Measurements from ENCODE around the gene STARD13.

The STARD13 gene

DNA sequence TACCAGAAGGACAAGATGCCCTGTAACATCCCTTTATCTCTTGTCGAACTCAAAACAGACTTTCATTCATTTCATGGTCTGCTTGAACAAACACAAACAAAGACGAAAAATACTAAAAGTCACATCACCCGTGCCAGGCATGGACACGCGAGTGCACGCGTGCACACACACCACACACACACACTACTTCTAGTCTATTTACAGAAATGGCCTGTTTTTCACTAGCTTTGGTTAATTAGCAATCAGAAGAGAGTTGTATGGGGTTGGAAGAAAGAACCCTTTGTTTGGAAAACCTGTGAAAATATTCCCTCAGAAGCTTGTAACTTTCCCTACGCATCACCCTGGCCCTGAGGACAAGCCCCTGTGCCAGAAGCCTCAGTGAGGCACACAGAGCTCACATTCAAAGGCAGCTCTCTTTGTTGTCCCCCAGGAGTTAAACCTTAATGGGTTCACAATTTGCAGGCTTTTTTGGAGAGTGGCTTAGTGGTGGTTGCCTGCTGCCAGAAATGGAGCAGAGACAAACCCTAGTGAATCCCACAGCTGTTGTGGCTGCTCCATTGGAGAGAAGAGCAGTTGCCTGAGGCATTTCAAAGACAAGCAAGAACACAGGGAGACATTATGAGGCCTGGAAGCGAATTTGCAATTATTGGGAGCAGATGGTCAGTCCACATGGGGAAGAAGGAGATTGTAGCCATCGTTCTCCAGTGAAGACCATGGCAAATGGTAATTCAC lies 55.9 kb downstream of the STARD13 start:
- Mint-ChIP-seq H3K27ac (peak overlapping the region; percentile 28 to 79 (median 78)), H3K9me3 (no peaks in the 10 kb centered on the region), H3K27me3 (ENCODE audit: low read depth) (no peaks in the 10 kb centered on the region), H3K36me3 (ENCODE audit: low read depth) (peaks cover 19% of the 10 kb centered on the region), H3K4me1 (peaks cover 68% of the 10 kb centered on the region), H3K4me3 (peak overlapping the region in 2 of 3 experiments; percentile 3 to 17)
- TF ChIP-seq CTCF (IDR thresholded peaks at IDR 0.05; ENCODE audit: unreplicated experiment in 3 of 3) = no peak

DNA sequence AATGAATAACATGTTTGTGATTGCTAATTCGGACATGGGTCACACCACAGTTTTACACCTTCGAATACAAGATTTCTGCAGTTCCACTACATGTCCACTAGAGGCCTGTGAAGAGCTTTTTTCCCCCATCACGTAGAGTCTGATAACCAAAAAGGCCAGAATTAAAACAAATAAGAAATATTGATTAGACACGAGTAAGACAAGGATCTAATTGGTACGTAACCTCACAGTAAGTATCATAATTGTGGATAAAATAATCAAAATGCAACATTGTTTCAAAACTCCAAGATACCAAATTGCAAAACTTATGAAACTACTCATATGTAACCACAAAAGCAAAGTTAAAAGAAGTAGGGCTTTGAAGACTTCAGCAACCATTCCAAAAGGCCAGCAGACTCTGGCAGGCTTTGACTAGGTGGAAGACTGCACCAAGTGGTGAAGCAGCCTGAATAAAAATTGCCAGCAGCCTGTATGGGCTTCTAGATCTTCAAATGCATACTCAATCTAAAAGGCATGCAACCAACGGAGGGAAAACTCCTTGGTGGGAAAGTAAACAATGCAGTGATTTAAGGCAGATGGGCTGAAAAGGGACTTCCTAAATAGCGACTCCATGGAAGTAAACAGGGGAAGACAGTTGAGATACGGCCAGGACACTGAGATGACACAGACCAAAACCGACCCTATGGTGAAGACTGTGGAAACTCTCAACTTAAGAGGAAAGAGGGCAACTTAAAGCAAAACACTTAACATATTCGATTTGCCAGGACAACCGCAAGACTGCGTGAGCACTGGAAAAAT lies 56.7 kb downstream of the STARD13 start:
- peaks cover 14% of the 10 kb centered on the region for H3K36me3 Mint-ChIP-seq (ENCODE audit: low read depth)
- peaks cover 61% of the 10 kb centered on the region for H3K4me1 Mint-ChIP-seq
- peak overlapping the region in 1 of 3 experiments; percentile 3 for H3K4me3 Mint-ChIP-seq
- no peaks in the 10 kb centered on the region for H3K9me3 Mint-ChIP-seq
- peak; percentile 88 to 94 (median 89) for TF ChIP-seq CTCF (IDR thresholded peaks at IDR 0.05; ENCODE audit: unreplicated experiment in 3 of 3)
- H3K27ac Mint-ChIP-seq = peak overlapping the region; percentile 28 to 79 (median 78)
- H3K27me3 Mint-ChIP-seq (ENCODE audit: low read depth) = no peaks in the 10 kb centered on the region

DNA sequence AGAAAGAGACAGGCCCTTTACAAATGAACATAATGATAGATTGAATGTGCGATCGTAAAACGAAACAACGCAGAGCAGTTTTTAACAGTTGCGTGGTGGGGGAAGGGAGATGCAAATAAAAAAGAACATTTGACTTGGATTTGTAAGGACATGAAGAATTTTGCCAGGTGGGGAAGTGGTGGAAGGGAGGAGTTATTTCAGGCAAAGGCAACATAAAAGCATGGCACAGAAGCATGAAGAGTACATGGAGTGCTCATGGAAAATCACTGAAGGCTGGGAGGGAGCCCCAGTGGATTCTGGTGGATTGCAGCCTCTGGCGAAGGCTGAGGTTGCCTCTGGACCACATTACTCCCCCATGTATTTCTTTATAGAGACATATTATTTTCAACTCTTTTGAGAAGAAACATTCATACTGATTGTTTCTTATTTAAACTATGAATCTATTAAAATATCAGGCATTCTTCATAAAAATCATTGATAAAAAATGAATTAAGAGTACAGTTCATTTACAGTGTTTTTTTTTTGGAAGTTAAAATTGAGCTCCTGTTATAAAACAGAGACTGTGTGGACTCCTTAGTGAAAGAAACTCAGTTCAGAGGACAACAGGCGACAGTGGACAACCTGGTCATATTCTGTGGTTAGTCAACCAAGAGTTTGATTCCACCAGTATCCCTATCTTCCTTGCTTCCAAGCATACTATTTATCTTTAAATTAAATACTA lies 57.5 kb downstream of the STARD13 start:
- Mint-ChIP-seq H3K27me3 (ENCODE audit: low read depth) (no peaks in the 10 kb centered on the region), H3K9me3 (no peaks in the 10 kb centered on the region), H3K4me3 (peak overlapping the region in 2 of 3 experiments; percentile 11 to 37), H3K4me1 (peaks cover 57% of the 10 kb centered on the region), H3K27ac (peak overlapping the region; percentile 28 to 79 (median 78)), H3K36me3 (ENCODE audit: low read depth) (peaks cover 10% of the 10 kb centered on the region)
- TF ChIP-seq CTCF (IDR thresholded peaks at IDR 0.05; ENCODE audit: unreplicated experiment in 3 of 3) = no peak

- H3K27ac Mint-ChIP-seq = no peak overlapping the region
- H3K36me3 Mint-ChIP-seq (ENCODE audit: low read depth) = peaks cover 3% of the 10 kb centered on the region
- no peaks in the 10 kb centered on the region for H3K9me3 Mint-ChIP-seq
- peaks cover 59% of the 10 kb centered on the region for H3K4me1 Mint-ChIP-seq
- TF ChIP-seq CTCF (IDR thresholded peaks at IDR 0.05; ENCODE audit: unreplicated experiment in 3 of 3) = no peak
- H3K4me3 Mint-ChIP-seq = no peak overlapping the region
- no peaks in the 10 kb centered on the region for H3K27me3 Mint-ChIP-seq (ENCODE audit: low read depth)
Measured at GRCh38 chr13:33224686-33225085, 60.9 kb downstream of the STARD13 start.

DNA sequence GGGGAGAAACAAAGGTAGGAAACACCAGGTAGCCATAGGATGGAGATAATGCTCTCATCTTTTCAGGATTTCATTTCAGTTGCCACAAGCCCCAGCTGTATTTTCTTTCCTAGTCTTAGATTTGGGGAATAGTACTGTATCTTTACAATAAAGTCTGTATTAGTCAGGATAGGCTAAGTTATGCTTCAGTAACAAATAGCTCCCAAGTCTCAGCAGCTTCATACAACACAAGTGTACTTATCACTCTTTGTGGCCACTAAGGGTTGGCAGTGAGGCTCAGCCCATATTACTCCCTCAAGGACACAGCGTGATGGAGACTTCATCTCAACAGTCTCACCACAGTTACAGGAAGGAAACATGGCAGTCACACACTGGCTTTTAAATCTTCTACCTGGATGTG lies 61.4 kb downstream of the STARD13 start:
- no peak overlapping the region for H3K27ac Mint-ChIP-seq
- peaks cover 3% of the 10 kb centered on the region for H3K36me3 Mint-ChIP-seq (ENCODE audit: low read depth)
- no peaks in the 10 kb centered on the region for H3K27me3 Mint-ChIP-seq (ENCODE audit: low read depth)
- no peak for TF ChIP-seq CTCF (IDR thresholded peaks at IDR 0.05; ENCODE audit: unreplicated experiment in 3 of 3)
- H3K9me3 Mint-ChIP-seq = no peaks in the 10 kb centered on the region
- H3K4me3 Mint-ChIP-seq = no peak overlapping the region
- peaks cover 56% of the 10 kb centered on the region for H3K4me1 Mint-ChIP-seq
